Measurements from ENCODE around the gene CCDC146.
"Not testable (repeated sequence)": the region's sequence is repeated elsewhere in the genome, so short reads cannot be mapped to it uniquely, and the experiment has no call there.

The CCDC146 gene

GRCh38 chr7:77154917-77155464, 32.6 kb downstream of the CCDC146 start:
- DNase-seq, result not testable (repeated sequence)

GRCh38 chr7:77155601-77156377, 33.4 kb downstream of the CCDC146 start:
- DNase-seq, result not testable (repeated sequence)

- DNase-seq, result not testable (repeated sequence)
Observed at GRCh38 chr7:77157034-77157433, 34.6 kb downstream of the CCDC146 start.

DNA sequence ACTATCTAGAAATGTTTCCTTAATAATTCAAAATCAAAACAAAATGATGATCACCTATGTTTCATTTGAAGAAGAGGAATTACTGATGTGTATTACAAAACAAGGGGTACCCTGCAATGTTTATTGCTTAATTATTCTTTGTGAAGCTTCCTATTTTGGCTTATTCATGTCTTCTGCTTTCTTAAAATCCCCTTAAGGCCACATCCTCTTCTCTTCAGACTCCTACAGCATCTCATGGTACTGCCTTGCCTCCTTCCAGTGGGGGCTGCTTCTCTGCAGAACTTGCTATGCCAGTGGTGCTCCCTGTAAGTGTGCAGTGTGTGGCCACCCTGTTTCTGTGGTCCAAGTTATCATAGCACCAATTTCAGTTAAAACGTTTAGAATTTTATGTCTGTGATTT, 35.0 kb downstream of the CCDC146 start:
- DNase-seq, result peak; percentile 41

- not testable (repeated sequence) for DNase-seq
Observed at GRCh38 chr7:77171073-77171472, 48.7 kb downstream of the CCDC146 start.

GRCh38 chr7:77172437-77173172, 50.2 kb downstream of the CCDC146 start:
- not testable (repeated sequence) for DNase-seq

GRCh38 chr7:77174418-77174817, 52.0 kb downstream of the CCDC146 start:
- DNase-seq, result not testable (repeated sequence)

GRCh38 chr7:77175274-77175800, 52.9 kb downstream of the CCDC146 start:
- DNase-seq, result not testable (repeated sequence)

- not testable (repeated sequence) for DNase-seq
Observed at GRCh38 chr7:77177321-77177904, 55.0 kb downstream of the CCDC146 start.

DNA sequence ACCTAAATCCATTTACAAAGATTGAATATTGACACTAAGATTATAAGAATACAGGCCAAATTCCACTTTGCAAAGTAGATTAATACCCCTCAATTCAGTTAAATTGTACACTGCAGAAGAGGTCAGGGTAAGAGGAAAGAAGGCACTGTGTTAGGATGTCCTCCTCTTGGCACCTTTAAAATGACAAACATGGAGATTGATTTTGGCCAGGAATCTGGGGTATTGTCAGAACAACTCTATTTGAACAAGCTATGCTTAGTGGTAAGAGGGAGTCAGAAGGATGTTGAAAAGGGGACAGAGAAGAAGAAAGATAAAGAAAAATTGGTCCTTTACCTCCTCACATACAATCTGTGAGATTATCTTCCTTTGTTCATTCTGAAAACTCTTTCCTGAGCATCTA, 55.6 kb downstream of the CCDC146 start:
- not testable (repeated sequence) for DNase-seq

- peak; percentile 59 for DNase-seq
Observed at GRCh38 chr7:77181015-77181595, 58.7 kb downstream of the CCDC146 start.

DNA sequence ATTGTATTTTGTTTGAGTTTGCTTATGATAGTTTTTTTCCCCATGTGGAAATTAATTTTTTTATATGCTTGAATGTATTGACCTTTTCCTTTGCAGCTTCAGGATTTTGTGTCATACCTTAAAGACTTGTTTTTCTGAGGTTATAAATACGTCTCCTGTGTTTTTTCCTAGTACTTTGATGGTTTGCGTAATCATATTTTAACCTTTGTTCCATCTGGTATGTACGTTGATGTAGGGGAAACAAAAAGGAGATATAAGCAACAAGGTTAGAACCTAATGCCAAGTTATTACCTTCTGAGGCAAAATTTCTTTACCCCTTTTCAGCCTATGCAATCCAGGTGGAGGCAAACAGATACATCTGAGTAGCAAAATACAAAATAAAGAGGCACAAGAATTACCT, 59.3 kb downstream of the CCDC146 start:
- DNase-seq, result no peak

DNA sequence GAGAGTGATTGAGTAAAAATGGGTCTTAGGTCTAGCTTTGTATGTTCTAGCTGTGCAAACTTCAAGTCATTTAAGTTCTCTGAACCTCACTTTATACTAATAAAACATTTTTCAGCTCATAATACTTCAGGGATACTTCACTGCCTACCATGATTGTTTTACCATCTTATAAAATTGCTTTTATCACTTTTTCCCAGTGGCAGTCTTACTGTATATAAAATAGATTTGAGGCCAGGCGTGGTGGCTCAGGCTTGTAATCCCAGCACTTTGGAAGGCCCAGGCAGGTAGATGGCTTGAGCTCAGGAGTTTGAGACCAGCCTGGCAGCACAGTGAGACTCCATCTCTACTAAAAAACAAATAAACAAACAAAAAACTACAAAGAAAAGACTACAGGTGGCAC, 59.8 kb downstream of the CCDC146 start:
- DNase-seq, result no peak

- no peak for DNase-seq
Observed at GRCh38 chr7:77184463-77184862, 62.0 kb downstream of the CCDC146 start.

- no peak for DNase-seq
Observed at GRCh38 chr7:77184990-77185389, 62.6 kb downstream of the CCDC146 start.

- DNase-seq, result no peak
Observed at GRCh38 chr7:77185866-77186265, 63.5 kb downstream of the CCDC146 start.

GRCh38 chr7:77188731-77189437, 66.5 kb downstream of the CCDC146 start:
- DNase-seq, result peak; percentile 72

DNA sequence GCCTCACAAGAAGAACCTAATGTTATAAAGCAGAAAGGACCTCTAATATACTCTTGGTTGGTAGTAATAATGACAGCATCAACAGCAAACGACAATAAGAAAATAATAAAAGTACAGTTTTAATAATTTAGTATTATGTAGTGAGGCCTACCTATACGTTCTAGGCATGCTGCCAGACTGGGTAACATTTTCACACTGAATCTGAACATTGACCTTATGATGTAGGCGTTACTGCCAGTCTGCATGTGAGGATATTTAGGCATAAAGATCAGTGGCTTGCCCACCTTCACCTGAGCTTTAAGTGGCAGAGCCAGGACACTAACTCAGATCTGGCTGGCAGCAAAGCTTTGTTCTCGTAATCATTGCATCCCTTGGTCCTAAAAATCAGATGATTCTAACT, 74.7 kb downstream of the CCDC146 start:
- no peak for DNase-seq

DNA sequence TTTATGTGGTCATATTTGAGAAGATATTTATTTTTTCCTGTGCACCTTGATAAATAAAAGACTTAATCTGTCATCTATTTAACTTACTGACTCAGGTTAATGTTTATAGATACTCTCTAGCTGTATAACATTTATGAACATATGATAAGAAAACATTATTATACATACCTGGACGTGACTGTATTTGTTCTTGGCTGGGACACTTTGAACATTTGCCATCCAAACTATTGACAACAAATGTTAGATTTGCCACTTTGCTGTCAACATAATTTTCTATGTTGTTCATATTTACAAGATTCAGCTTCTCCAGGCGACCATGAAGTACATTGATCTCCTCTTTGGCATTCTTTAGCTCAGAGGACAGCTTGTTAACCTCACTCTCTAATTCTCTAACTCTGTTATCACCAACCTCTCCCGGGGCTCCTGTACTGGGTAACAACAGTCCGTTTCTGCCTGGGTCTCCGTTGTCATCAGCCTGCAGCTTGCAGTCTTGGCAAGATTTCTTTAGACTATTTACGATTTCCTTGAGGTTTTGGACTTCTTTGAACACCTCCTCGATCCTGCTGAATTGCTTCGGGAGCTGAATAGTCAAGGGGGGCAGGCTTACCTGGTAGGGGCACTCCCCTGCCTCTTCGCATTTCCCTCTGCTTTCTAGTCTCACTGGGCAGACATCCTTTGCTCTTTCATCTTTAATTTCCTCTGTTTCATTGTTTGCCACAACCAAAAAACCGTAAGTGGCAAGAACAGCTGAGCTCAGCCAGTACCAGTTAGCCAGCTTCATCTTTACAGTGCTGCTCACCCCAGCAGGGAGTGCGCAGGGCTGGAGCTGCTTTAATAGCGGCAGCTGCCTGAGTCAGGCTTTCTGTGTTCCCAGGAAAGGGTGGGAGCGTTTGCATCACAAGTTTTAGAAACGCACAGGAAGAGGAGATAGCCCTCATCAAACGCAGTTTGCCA, 76.9 kb downstream of the CCDC146 start, which contains the start of gene FGL2:
FGL2 (minus strand) TSS at position 807 of the 954 bp plus-strand sequence; CDS start at position 781, 26 bp downstream.
- DNase-seq, result peak; percentile 46

DNA sequence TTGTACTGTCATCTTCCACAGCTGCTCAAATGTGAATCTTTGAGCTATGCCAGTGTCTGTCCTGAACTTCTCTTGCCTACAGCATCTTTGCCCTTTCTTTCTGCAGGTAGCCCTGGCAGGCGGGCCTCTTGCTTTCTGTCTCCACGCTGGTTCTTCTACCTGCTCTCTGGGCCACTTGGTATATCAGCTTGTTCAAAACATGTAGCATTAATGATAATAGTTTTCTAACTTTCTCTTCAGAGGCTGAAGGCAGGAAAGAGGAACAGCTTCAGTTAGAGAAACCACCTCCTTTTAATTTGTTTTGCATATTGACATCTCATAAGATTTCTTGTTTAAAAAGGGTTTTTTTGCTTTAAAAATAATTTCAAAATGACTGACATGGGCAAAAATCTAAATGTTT, 78.1 kb downstream of the CCDC146 start:
- DNase-seq, result no peak

- no peak for DNase-seq
Observed at GRCh38 chr7:77202481-77202976, 80.1 kb downstream of the CCDC146 start.
